GM10266 (cell line): ENCODE data around the gene PODXL.

Source experiments
- DNase-seq: peaks from one replicate; pipeline ENCODE4 v3.0.0; 2012; ENCODE audit errors: extremely low spot score
- TF ChIP-seq, protein P1 (sequence below): IDR thresholded peaks from 2 replicates; pipeline ENCODE4 v1.5.1; 2012; ENCODE audit warnings: mild to moderate bottlenecking, low read depth; ENCODE audit not compliant: control insufficient read depth, insufficient read depth; ENCODE audit errors: missing control alignments

Gene PODXL

DNA sequence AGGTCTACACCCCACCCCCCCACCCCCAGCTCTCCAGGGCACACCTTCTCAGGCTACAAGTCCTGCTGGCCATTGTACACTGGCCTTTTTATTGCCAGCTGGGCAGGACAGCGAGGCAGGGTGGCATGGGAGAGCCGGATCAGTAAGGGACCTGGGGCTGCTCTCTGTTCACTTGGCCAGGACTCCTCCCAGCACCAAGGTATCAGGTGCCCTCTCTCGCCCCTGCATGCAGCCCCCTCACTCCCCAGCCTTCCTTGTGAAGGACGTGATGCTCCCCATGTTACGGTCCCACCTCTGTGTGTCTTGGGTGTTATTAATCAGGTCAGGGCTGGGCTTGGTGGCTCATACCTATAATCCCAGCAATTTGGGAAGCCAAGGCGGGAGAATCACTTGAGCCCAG is 26.3 kb downstream of the PODXL start:
- no peak for DNase-seq
- TF ChIP-seq, protein P1, sequence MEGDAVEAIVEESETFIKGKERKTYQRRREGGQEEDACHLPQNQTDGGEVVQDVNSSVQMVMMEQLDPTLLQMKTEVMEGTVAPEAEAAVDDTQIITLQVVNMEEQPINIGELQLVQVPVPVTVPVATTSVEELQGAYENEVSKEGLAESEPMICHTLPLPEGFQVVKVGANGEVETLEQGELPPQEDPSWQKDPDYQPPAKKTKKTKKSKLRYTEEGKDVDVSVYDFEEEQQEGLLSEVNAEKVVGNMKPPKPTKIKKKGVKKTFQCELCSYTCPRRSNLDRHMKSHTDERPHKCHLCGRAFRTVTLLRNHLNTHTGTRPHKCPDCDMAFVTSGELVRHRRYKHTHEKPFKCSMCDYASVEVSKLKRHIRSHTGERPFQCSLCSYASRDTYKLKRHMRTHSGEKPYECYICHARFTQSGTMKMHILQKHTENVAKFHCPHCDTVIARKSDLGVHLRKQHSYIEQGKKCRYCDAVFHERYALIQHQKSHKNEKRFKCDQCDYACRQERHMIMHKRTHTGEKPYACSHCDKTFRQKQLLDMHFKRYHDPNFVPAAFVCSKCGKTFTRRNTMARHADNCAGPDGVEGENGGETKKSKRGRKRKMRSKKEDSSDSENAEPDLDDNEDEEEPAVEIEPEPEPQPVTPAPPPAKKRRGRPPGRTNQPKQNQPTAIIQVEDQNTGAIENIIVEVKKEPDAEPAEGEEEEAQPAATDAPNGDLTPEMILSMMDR, result no peak

DNA sequence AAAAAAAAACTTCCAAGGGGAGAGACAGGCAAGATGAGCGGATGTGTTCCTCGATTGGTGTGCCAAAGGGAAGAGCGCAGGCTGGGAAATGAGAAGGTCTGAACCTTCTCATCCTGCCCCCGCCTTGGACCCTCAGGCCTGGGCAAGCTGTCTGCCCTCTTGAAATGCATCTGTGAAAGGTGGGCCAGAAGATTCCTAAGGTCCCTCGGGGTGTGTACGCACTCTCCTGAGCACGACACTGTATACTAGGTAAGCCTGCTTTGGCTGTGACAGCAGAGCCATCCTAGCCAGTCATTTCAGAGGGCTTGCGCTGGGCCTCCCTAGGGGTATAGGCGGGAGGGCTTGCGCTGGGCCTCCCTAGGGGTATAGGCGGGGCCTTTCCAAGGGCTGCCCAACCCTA is 26.8 kb downstream of the PODXL start:
- TF ChIP-seq, protein P1, result no peak
- no peak for DNase-seq

GRCh38 chr7:131529179-131529578 is 27.2 kb downstream of the PODXL start:
- TF ChIP-seq, protein P1, result no peak
- no peak for DNase-seq

- TF ChIP-seq, protein P1, result no peak
- DNase-seq, result no peak
Measured at GRCh38 chr7:131527456-131527855, 29.0 kb downstream of the PODXL start.

- no peak for DNase-seq
- TF ChIP-seq, protein P1, result no peak
Measured at GRCh38 chr7:131525820-131526219, 30.6 kb downstream of the PODXL start.

DNA sequence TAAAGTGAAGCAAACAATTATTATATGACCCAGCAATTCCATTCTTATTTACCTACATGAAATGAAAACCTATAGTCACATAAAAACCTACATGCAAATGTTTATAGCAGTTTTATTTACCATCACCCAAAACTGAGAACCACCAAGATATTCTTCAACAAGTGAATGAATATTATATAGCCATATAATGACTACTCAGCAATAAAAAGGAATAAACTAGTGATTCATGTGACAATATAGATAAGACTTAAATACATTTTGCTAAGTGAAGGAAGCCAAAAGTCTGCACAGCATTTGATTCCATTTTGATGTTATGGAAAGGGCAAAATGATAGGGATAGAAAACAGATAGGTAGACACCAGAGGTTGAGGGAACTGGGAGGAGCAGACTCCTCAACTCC is 31.7 kb downstream of the PODXL start:
- TF ChIP-seq, protein P1, result no peak
- no peak for DNase-seq

GRCh38 chr7:131524115-131524514 is 32.3 kb downstream of the PODXL start:
- TF ChIP-seq, protein P1, result no peak

More at GRCh38 chr7:131524115-131524514, 32.3 kb downstream of the PODXL start:
- no peak for DNase-seq
